Superior temporal gyrus (tissue), 1 donor: Measurements from ENCODE around the gene CFDP1.

Experiments
- DNase-seq: peaks from one replicate; pipeline ENCODE4 v3.0.0-alpha.2; 2016; ENCODE audit errors: extremely low spot score

The CFDP1 gene

GRCh38 chr16:75319513-75320411, 113.5 kb downstream of the CFDP1 start:
- DNase-seq, result peak; percentile 22

- DNase-seq, result no peak
Measured at GRCh38 chr16:75318737-75319136, 114.6 kb downstream of the CFDP1 start.

GRCh38 chr16:75317532-75317931, 115.8 kb downstream of the CFDP1 start:
- no peak for DNase-seq

- DNase-seq, result no peak
Measured at GRCh38 chr16:75317101-75317522, 116.2 kb downstream of the CFDP1 start.

GRCh38 chr16:75315539-75316306, 117.6 kb downstream of the CFDP1 start:
- no peak for DNase-seq

- peak; percentile 86 for DNase-seq
Measured at GRCh38 chr16:75312875-75313274, 120.4 kb downstream of the CFDP1 start.

GRCh38 chr16:75311383-75311938, 121.8 kb downstream of the CFDP1 start:
- no peak for DNase-seq

- DNase-seq, result no peak
Measured at GRCh38 chr16:75310541-75310940, 122.8 kb downstream of the CFDP1 start.

GRCh38 chr16:75309899-75310430, 123.3 kb downstream of the CFDP1 start:
- no peak for DNase-seq

GRCh38 chr16:75309156-75309555, 124.1 kb downstream of the CFDP1 start:
- DNase-seq, result no peak

- no peak for DNase-seq
Measured at GRCh38 chr16:75308011-75308410, 125.3 kb downstream of the CFDP1 start.

- no peak for DNase-seq
Measured at GRCh38 chr16:75307506-75307905, 125.8 kb downstream of the CFDP1 start.

- peak; percentile 63 for DNase-seq
Measured at GRCh38 chr16:75306099-75306762, 127.1 kb downstream of the CFDP1 start.

- peak; percentile 66 for DNase-seq
Measured at GRCh38 chr16:75305364-75306098, 127.8 kb downstream of the CFDP1 start.

GRCh38 chr16:75304521-75305363, 128.6 kb downstream of the CFDP1 start:
- DNase-seq, result peak; percentile 74

GRCh38 chr16:75301804-75302203, 131.5 kb downstream of the CFDP1 start:
- DNase-seq, result no peak

- peak; percentile 56 for DNase-seq
Measured at GRCh38 chr16:75298267-75298666, 135.0 kb downstream of the CFDP1 start.

GRCh38 chr16:75296606-75297005, 136.7 kb downstream of the CFDP1 start:
- DNase-seq, result peak; percentile 75

- peak; percentile 6 for DNase-seq
Measured at GRCh38 chr16:75294773-75295459, 138.4 kb downstream of the CFDP1 start.
